ENCODE results near the gene MYMX. TPM values are rescaled to one million over a fixed set of nuclear protein-coding genes. Genes with fewer than 3 reads are reported as not detected.
A peak's percentile ranks its signal among the peaks of the same experiment; 100 is the strongest.

The MYMX gene
- total RNA-seq, 4 donors from 2014 or later, result not detected

GRCh38 chr6:44201638-44202303 lies 15.0 kb upstream of the MYMX start:
- H3K27me3 ChIP-seq, result no peaks in the 10 kb centered on the region
- H3K27ac ChIP-seq, result peak overlapping the region; percentile 76 to 91 (median 86)
- DNase-seq, result no peak
- no peaks in the 10 kb centered on the region for H3K36me3 ChIP-seq
- no peaks in the 10 kb centered on the region for H3K9me3 ChIP-seq
- intact Hi-C loops (cut with DNase I), result no loop called here
- 40 to 54% methylated on average over 3 to 11 of the region's 11 CpGs for WGBS, 2 donors
- peak overlapping the region in 1 of 4 donors; percentile 30 for H3K4me3 ChIP-seq
- peaks cover 20 to 49% (median 23%) of the 10 kb centered on the region in 3 donors for H3K4me1 ChIP-seq
- no peak for TF ChIP-seq POLR2A (IDR thresholded peaks at IDR 0.05)
- TF ChIP-seq, protein P1, sequence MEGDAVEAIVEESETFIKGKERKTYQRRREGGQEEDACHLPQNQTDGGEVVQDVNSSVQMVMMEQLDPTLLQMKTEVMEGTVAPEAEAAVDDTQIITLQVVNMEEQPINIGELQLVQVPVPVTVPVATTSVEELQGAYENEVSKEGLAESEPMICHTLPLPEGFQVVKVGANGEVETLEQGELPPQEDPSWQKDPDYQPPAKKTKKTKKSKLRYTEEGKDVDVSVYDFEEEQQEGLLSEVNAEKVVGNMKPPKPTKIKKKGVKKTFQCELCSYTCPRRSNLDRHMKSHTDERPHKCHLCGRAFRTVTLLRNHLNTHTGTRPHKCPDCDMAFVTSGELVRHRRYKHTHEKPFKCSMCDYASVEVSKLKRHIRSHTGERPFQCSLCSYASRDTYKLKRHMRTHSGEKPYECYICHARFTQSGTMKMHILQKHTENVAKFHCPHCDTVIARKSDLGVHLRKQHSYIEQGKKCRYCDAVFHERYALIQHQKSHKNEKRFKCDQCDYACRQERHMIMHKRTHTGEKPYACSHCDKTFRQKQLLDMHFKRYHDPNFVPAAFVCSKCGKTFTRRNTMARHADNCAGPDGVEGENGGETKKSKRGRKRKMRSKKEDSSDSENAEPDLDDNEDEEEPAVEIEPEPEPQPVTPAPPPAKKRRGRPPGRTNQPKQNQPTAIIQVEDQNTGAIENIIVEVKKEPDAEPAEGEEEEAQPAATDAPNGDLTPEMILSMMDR (IDR thresholded peaks at IDR 0.05), result no peak

- Histone ChIP-seq H3K36me3 (no peaks in the 10 kb centered on the region), H3K27ac (peak overlapping the region; percentile 27 to 91 (median 86)), H3K27me3 (no peaks in the 10 kb centered on the region), H3K4me3 (no peak overlapping the region), H3K9me3 (no peaks in the 10 kb centered on the region), H3K4me1 (peaks cover 20 to 53% (median 23%) of the 10 kb centered on the region in 3 donors)
- no peak for DNase-seq
- TF ChIP-seq, protein P1 (IDR thresholded peaks at IDR 0.05), result no peak
- intact Hi-C loops (cut with DNase I), result no loop called here
- 80 to 91% methylated on average over 4 of the region's 4 CpGs for WGBS, 2 donors
Measured at GRCh38 chr6:44202332-44202971, 14.3 kb upstream of the MYMX start.

DNA sequence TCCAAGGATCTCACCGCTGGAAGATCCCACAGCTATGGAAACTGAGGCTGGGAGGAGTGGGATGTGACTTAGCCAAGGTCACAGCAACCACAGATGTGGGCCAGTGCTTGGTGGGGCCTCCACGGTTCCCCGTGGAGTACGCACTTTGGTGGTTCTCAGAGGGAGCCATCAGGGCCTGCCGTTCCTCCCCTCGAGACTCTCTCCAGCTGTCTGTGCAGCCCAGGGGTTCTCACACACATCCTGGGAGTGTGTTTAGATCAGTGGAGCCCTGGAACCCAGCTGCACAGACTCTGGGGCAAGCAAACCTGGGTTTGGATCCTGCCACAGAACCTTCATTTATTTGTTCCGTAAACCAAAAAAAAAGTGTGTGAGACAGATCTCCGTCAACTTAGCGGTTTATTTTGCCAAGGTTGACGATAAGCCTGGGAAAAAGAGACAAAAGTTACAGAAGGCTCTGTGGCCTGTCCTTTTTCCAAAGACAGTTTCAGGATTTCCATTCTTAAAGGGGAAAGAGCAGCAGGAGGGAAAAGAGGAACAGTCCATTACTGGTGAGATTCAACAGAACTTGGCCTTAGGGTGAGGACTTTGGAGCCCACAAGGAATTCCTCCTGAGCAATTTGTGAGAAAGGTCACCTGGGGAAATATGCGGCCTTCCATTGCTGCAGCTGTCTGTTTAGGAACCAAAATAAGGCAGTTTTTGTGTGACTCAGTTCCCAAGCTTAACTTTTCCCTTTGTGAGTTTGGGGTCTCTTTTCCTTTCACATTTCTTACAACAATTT lies 13.6 kb upstream of the MYMX start:
- no peaks in the 10 kb centered on the region for H3K9me3 ChIP-seq
- H3K36me3 ChIP-seq, result no peaks in the 10 kb centered on the region
- intact Hi-C loops (cut with DNase I), result no loop called here
- 90 to 93% methylated on average over 7 to 11 of the region's 11 CpGs for WGBS, 2 donors
- no peak overlapping the region for H3K4me3 ChIP-seq
- H3K27ac ChIP-seq, result peak overlapping the region; percentile 27 to 91 (median 86)
- H3K4me1 ChIP-seq, result peaks cover 20 to 53% (median 23%) of the 10 kb centered on the region in 3 donors
- DNase-seq, result no peak
- no peaks in the 10 kb centered on the region for H3K27me3 ChIP-seq
- TF ChIP-seq, protein P1 (IDR thresholded peaks at IDR 0.05), result no peak
- TF ChIP-seq POLR2A (IDR thresholded peaks at IDR 0.05), result no peak

GRCh38 chr6:44203955-44204354 lies 12.8 kb upstream of the MYMX start:
- intact Hi-C loops (cut with DNase I), result no loop called here
- no peak overlapping the region for H3K27ac ChIP-seq
- 81 to 82% methylated on average over 6 of the region's 6 CpGs for WGBS, 2 donors
- no peak for DNase-seq
- H3K27me3 ChIP-seq, result no peaks in the 10 kb centered on the region
- H3K4me1 ChIP-seq, result peaks cover 20 to 45% (median 23%) of the 10 kb centered on the region in 3 donors
- no peaks in the 10 kb centered on the region for H3K9me3 ChIP-seq
- no peaks in the 10 kb centered on the region for H3K36me3 ChIP-seq
- H3K4me3 ChIP-seq, result no peak overlapping the region
- no peak for TF ChIP-seq POLR2A (IDR thresholded peaks at IDR 0.05)
- TF ChIP-seq, protein P1 (IDR thresholded peaks at IDR 0.05), result no peak

GRCh38 chr6:44207966-44208365 lies 8.8 kb upstream of the MYMX start:
- TF ChIP-seq POLR2A (IDR thresholded peaks at IDR 0.05), result no peak
- TF ChIP-seq, protein P1 (IDR thresholded peaks at IDR 0.05), result no peak
- Histone ChIP-seq H3K4me1 (peaks cover 0 to 14% (median 0%) of the 10 kb centered on the region in 3 donors), H3K4me3 (no peak overlapping the region), H3K36me3 (no peaks in the 10 kb centered on the region), H3K27me3 (no peaks in the 10 kb centered on the region), H3K9me3 (no peaks in the 10 kb centered on the region), H3K27ac (no peak overlapping the region)
- intact Hi-C loops (cut with DNase I), result no loop called here
- WGBS, 2 donors, result 88 to 96% methylated on average over 5 to 6 of the region's 6 CpGs
- no peak for DNase-seq

Data from esophagus squamous epithelium (tissue), 5 donors.